ENCODE data around the gene FCER1G.

The FCER1G gene

DNA sequence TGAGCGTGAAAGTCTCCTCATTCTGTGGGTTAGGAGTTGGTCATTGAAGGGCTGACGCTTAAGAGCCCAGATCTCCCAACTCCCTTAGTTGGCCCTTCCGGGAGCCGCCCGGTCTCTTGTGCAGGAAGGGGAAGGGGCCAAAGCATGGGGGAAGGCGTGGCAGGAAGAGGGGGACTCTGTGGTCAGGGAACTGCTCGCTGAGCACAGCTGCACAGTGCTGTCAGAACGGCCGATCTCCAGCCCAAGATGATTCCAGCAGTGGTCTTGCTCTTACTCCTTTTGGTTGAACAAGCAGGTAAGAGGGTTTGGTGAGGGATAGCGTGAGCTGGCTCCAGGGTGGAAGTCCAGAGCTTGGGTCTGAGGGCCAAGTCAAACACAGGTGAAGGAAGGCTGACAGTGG, at the start of gene FCER1G:
Gene FCER1G, plus strand, starts transcription at position 220 of the 400 bp plus-strand sequence. Its CDS starts 27 bp downstream, at position 247.
- DNase-seq = no peak

DNA sequence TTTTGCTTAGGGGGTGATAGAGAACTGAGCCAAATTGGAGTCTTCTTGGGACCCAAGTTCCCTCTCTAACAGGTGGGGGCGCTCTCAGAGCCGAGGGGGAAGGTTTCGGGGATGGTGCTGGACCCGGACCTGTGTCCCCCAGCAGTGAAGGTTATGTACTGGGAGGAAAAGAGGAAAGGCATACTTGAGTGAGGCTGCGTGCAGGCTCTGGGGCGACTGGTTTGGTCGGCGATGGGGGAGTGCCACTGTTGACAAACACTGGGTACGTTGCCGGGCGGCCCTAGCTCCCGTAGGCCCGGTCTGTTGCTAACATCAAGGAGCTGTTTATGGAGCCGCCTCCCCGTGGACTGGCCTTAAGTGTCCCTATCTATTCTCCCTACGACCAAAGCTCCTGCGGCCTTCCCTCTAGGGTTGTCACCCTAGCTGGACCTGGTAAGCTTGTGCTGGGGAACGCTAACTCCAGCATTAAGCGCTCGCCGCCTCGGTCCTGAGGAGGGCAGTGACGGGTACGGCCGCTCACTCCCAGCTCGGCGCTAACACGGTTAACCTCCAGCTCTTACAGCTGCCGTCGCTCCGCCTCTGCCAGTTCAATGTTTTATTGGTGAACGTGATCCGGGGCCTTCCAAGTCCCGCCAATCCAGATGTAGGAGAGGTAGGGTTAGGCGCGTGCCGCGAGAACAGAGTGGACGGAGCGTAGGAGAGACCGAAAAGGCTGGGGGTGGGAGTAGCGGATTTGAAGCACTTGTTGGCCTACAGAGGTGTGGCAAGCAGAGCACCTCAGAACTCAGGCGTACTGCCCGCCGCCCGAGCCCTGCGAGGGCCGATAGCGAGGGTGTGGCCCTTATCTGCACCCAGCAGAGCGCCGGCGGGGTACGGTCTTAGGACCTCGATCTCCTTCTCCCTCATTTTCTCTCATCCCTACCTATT, 49.1 kb upstream of the FCER1G start, which contains the start of gene PPOX:
Gene PPOX, plus strand, starts transcription at position 685 of the 927 bp plus-strand sequence. CDS start 422 bp downstream, outside the sequence.
- DNase-seq = peak; percentile 80 to 89

DNA sequence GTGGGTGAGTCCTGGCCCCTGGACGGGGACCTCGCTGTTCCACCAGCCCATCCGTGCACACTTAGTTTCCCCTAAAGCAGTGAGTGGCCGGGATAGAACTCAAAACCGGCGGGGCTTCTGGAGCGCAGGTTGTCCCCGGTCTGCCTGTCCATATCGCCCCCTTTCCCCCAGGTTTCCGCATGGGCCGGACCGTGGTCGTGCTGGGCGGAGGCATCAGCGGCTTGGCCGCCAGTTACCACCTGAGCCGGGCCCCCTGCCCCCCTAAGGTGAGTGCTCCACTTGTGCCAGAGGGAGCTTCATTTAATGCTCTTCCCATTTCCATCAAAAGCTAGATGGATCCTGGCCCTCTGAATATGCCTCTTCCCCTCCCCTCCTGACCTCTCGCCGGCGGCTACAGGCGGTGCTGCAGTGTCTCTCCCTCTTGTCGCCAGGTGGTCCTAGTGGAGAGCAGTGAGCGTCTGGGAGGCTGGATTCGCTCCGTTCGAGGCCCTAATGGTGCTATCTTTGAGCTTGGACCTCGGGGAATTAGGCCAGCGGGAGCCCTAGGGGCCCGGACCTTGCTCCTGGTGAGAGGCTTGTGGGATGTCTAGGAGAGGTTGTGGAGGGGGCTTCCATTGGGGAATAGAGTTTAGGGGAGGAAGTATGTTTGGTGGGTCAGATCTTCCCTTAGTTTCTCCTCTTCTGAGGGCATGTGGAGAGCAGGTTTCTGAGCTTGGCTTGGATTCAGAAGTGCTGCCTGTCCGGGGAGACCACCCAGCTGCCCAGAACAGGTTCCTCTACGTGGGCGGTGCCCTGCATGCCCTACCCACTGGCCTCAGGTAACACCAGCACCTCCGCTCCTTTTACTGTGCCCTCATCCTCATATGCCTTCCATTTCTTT, 48.2 kb upstream of the FCER1G start:
- DNase-seq = no peak

DNA sequence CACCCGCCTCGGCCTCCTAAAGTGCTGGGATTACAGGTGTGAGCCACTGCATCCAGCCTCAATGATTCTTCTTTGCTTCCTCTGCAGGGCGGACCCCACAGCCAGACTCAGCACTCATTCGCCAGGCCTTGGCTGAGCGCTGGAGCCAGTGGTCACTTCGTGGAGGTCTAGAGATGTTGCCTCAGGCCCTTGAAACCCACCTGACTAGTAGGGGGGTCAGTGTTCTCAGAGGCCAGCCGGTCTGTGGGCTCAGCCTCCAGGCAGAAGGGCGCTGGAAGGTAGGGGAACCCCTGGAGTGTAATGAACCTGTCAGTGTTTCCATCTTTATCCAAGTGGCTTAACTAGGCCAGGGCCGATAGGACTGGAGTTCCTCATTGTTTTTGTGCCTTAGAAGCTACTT, 46.2 kb upstream of the FCER1G start:
- no peak for DNase-seq

DNA sequence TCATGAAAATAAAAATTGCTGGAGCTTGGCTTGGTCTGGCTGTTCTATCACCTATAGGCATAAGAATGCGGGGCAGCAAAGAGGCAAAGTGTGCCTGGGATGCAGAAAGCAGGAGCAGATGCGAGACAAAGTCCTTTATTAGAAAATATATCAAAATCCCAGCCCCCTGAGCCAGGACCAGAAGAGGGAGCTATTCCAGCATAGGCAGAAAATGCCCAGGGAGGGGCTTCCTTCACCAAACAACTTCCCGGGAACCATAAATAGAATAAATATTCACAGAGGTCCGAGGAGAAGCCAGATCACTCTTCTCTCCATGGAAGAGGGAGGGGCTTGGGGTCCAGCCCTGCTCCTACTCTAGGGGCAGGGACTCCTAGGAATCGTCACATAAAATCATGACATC, 43.9 kb upstream of the FCER1G start:
- DNase-seq = no peak

DNA sequence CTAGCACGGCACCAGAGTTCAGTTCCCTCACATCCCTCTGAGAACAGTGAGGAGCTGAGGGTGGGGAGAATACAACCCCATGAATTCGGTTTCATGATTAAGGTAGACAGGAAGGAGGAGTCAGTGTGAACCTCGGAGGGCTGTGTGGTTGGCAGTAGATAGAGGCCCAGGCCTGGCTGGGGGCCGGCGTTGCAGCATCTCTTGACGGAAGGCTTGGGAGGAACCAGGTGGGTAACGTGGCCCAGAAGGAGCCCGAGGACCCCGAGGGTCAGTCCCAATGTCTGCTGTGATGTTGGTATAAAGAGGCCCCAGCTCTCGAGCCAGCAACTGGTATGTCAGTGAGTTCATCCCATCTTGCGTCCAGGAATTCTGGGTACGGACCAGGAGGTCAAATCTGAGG, 43.4 kb upstream of the FCER1G start:
- no peak for DNase-seq

DNA sequence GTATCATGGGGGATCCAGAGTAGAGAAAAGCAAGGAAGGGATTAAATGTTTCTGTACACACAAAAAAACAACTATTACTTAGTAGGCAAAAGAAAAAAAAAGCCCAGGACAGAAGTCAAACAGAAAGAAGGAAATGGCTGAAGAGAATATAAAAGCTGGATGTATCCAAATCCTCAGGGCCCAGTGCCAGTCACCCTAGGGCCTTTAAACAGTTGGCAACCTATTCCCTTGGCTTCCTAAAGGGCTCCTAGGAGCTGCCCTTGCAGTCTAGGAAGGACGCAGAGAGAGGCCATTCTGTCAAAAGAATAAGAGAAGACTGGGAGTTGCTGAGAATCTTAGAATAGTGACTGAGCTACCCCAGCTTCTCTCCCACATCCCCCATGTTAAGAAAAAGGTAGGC, 42.7 kb upstream of the FCER1G start:
- no peak for DNase-seq

- no peak for DNase-seq
Measured at GRCh38 chr1:161172776-161173376, 42.2 kb upstream of the FCER1G start.

GRCh38 chr1:161173711-161174110, 41.4 kb upstream of the FCER1G start:
- no peak for DNase-seq

GRCh38 chr1:161174911-161175310, 40.2 kb upstream of the FCER1G start:
- DNase-seq = no peak

DNA sequence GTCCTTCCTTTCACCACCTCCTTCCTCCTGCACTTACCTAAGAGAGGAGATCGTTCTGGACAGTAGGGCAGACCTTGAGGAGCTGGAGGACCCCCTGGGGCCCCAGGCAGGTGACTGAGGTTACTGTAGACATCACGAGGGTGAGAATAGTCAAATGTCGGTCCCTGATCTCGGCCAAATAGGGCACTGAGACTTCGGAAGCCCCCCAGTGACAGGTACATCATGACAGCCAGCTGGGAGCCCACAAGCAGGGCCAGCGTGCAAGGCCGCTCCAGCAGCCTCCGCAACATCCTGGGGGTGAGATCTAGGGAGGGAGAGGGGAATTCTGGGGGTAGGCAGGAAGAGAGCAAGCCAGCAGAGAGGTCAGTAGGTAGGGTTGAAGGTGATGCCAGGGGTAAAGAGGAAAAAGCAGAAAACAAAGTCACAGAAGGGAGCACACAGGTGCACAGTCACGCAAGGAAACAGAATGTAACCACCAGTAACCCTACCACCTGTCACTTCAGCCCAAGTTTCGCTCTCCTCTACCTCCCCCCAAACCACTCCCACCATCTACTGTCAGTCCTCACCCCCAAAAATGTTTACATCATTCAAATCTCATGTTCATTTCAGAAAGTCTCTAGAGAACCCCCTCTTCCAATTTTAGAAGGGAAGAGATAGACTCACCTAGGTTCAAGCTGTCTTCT, 39.2 kb upstream of the FCER1G start:
- no peak for DNase-seq

DNA sequence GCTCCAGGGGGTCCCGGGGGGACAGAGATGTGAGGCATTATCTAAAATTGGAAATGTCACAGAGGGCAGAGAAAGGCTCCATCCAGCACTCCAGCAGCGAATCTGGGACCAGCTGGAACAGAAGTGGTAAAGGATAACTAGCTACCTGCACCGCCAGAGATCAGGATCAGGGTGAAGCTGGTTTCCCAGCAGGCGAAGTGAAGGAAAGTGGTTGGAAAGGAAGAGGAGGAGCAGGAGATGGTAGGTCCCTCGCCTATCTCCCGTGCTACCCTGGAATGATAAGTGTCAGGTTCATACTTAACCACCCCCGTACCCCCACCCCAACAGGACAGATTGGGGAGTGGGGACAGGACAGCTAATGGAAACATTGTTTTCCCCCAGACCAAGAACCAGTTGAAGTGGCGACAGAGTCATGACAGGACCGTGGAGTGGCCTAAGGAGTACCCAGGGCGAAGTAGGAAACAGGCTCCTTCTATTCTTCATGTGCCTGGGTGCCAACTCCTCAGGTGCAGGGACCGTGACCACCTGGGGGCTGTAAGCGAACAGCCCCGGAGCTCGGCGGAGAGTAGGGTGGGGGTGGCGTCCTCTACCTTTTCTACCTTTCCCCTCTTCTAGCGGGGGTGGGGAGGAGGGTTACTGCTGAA, 38.5 kb upstream of the FCER1G start:
- DNase-seq = no peak

DNA sequence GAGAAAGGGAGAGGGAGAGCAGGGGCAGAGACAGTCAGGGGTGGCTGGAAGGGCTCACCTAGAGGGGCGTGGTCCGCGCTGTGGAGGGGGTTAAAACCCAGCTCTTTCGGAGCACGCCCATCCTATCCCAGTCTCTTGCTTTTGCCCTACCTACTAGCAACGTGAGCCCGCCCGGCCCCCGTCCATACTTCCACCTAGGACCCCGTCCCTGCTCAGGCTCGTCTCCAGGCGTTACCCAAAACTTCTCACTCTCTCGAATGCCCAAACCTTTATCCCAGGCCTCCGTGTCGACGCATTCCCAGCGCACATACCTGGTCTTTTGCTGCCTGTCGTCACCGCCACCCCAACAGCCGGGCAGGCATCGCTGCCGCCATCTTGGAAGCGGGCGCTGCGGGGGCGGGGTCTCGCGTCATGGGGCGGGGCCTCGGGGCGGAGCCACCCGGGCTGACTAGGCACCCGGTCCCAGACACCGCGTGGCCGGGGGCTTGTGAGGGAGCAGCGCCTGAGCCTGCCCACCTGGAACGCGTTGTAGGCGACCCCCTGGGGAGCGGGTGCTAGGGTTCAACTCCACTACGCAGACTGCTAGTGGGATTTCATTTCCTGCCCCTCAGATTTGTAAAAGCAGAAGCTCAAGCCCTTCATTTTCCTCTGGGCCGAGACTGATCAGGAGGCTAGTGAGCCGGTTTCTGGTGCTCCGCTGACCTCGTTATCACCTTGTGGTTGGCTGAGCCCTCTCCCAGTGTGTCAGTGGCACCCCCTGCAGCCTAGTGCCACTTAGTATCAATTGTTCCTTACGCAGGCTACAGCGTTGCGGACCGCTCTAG, 37.8 kb upstream of the FCER1G start, which contains the start of gene B4GALT3:
Gene B4GALT3, minus strand, starts transcription at position 396 of the 824 bp plus-strand sequence. CDS start 1,447 bp downstream, outside the sequence.
- peak; percentile 92 to 99 for DNase-seq

DNA sequence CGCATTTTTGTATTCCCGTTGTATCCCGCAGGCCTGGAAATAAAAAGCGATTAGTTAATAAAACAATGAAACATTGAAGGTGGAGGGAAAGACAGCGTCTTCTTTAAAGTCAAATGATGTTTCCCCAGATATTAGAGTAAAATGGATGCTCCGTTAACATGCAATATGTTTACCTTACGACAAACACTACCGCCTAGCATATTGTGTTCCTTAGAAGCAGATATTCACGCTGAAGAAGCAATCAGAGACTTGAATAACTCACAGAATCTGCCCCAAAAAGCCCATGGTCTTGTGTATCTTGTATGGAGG, 37.2 kb upstream of the FCER1G start:
- DNase-seq = no peak

DNA sequence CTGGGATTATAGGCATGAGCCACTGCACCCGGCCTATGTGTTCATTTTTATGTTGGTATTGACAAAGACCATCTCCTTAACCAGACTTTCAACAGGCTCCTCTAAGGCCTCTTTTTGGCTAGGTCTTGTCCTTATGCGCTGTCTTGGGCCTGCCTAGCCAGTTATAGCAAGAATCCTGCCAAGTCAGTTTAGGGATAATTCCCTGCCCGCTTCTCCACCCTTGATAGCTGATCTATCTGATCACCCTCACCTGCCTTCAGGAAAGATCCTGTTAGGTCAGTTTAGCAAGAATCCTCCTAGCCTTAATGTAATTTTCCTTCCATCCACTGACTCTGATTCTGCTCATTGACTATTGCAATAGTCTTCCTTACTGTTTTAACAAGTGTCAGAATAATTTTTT, 35.4 kb upstream of the FCER1G start:
- no peak for DNase-seq

DNA sequence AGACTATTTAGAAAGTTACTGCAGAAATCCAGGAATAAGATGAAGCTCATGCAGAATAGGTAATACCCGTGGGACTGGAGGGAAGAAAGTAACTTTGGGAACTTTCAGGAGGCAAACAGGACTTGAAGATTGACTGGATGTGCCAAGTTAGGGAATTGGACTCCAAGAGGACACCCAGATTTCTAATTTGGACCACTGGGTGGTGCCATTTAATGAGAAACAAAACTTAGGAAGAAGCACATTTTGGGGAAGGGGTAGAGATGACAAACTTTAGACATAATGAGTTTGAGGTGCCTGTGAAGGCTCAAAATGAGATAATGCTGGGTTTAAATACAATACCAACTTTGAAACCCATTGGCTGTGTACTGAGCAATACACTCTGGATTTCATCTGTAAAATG, 34.5 kb upstream of the FCER1G start:
- no peak for DNase-seq

GRCh38 chr1:161182214-161182613, 32.9 kb upstream of the FCER1G start:
- DNase-seq = peak; percentile 43 to 71

DNA sequence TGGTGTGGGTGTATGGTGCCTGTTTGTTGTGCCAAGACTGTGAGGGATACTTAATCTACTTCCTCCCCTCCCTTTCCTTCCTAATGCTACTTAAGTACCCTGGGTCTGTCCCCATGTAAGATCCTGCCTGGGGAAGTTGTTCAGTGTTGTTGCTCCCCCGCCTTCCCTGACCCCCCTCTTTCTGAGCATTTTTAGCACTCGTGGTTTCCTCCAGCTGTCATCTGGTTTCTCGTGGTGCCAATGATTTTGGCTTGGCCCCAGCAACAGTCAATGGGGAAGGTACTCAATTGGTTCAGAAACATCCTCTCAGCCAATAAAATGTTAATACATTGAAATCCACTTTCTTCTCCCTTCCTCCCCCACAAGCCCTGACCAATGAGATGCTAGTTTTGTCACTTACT, 29.8 kb upstream of the FCER1G start:
- peak; percentile 37 to 62 for DNase-seq

GRCh38 chr1:161185732-161186311, 29.3 kb upstream of the FCER1G start:
- DNase-seq = no peak

- no peak for DNase-seq
Measured at GRCh38 chr1:161187311-161187710, 27.8 kb upstream of the FCER1G start.

DNA sequence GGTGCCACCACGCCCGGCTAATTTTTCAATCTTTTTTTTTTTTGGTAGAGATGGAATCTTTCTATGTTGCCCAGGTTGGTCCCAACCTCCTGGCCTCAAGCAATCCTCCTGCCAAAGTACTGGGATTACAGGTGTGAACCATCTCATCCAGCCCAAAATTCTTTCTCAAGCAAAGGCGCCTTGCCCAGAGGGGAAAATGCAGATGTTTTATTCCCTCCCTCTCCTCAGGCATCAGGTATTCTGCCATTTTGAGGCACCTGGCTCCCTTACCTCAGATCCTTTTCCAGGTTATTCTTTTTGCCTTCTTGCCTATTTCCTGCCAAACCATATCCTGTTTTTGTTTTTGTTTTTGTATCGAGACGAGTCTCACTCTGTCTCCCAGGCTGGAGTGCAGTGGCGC, 26.7 kb upstream of the FCER1G start:
- DNase-seq = no peak
